ENCODE results near the gene RABGAP1L. TPM values are rescaled to one million over a fixed set of nuclear protein-coding genes. Genes with fewer than 3 reads are reported as not detected.

RABGAP1L gene
- total and polyA plus RNA-seq, 7 experiments from 2014 or later = 38.4 to 97.4 (median 55.1) TPM

GRCh38 chr1:174367892-174368291 is 208.6 kb downstream of the RABGAP1L start:
- ATAC-seq (no peak), DNase-seq (no peak)
- intact Hi-C loops (cut with micrococcal nuclease) = no loop called here
- peaks cover 0 to 27% (median 24%) of the 10 kb centered on the region in 5 donors for H3K36me3 Mint-ChIP-seq
- no peak overlapping the region for H3K4me3 ChIP-seq (ENCODE audit: low read length)
- H3K4me1 Mint-ChIP-seq = peaks cover 0 to 7% (median 1%) of the 10 kb centered on the region in 7 donors
- H3K27ac ChIP-seq (ENCODE audit: low read depth, low read length) = no peak overlapping the region
- no peaks in the 10 kb centered on the region for H3K4me1 ChIP-seq (ENCODE audit: control insufficient read depth in 2 of 2, insufficient read depth in 2 of 2, low read length in 2 of 2)
- H3K9me3 Mint-ChIP-seq = peaks cover 0 to 2% (median 0%) of the 10 kb centered on the region in 11 donors
- ChIA-PET POLR2A (no interaction called here), CTCF (no interaction called here)
- H3K27me3 Mint-ChIP-seq = no peaks in the 10 kb centered on the region
- H3K9me3 ChIP-seq (ENCODE audit: control insufficient read depth in 2 of 3, low read length in 3 of 3) = no peaks in the 10 kb centered on the region
- no peak overlapping the region for H3K27ac Mint-ChIP-seq
- H3K36me3 ChIP-seq (ENCODE audit: control insufficient read depth in 2 of 3, insufficient read depth in 3 of 3, low read length in 3 of 3) = no peaks in the 10 kb centered on the region
- no peak overlapping the region for H3K4me3 Mint-ChIP-seq
- H3K27me3 ChIP-seq (ENCODE audit: control insufficient read depth in 2 of 2, insufficient read depth in 2 of 2, low read length in 2 of 2) = no peaks in the 10 kb centered on the region

- Histone ChIP-seq H3K27me3 (ENCODE audit: control insufficient read depth in 2 of 2, insufficient read depth in 2 of 2, low read length in 2 of 2) (no peaks in the 10 kb centered on the region), H3K9me3 (ENCODE audit: control insufficient read depth in 2 of 3, low read length in 3 of 3) (no peaks in the 10 kb centered on the region), H3K27ac (ENCODE audit: low read depth, low read length) (no peak overlapping the region), H3K4me1 (ENCODE audit: control insufficient read depth in 2 of 2, insufficient read depth in 2 of 2, low read length in 2 of 2) (no peaks in the 10 kb centered on the region), H3K36me3 (ENCODE audit: control insufficient read depth in 2 of 3, insufficient read depth in 3 of 3, low read length in 3 of 3) (no peaks in the 10 kb centered on the region), H3K4me3 (ENCODE audit: low read length) (no peak overlapping the region)
- intact Hi-C loops (cut with micrococcal nuclease) = no loop called here
- Mint-ChIP-seq H3K36me3 (peaks cover 0 to 57% (median 50%) of the 10 kb centered on the region in 5 donors), H3K9me3 (peaks cover 0 to 11% (median 0%) of the 10 kb centered on the region in 11 donors), H3K27me3 (no peaks in the 10 kb centered on the region), H3K4me1 (peaks cover 0 to 5% (median 0%) of the 10 kb centered on the region in 7 donors), H3K4me3 (no peak overlapping the region), H3K27ac (no peak overlapping the region)
- no peak for DNase-seq
- no peak for ATAC-seq
- ChIA-PET POLR2A (no interaction called here), CTCF (no interaction called here)
Observed at GRCh38 chr1:174376030-174376429, 216.7 kb downstream of the RABGAP1L start.

GRCh38 chr1:174391716-174392115 is 232.4 kb downstream of the RABGAP1L start:
- H3K4me1 ChIP-seq (ENCODE audit: control insufficient read depth in 2 of 2, insufficient read depth in 2 of 2, low read length in 2 of 2) = no peaks in the 10 kb centered on the region
- no peak overlapping the region for H3K27ac ChIP-seq (ENCODE audit: low read depth, low read length)
- H3K9me3 ChIP-seq (ENCODE audit: control insufficient read depth in 2 of 3, low read length in 3 of 3) = no peaks in the 10 kb centered on the region
- no peaks in the 10 kb centered on the region for H3K27me3 Mint-ChIP-seq
- CTCF ChIA-PET = no interaction called here
- peaks cover 0 to 64% (median 47%) of the 10 kb centered on the region in 5 donors for H3K36me3 Mint-ChIP-seq
- H3K4me3 ChIP-seq (ENCODE audit: low read length) = no peak overlapping the region
- peaks cover 0 to 19% (median 4%) of the 10 kb centered on the region in 11 donors for H3K9me3 Mint-ChIP-seq
- H3K36me3 ChIP-seq (ENCODE audit: control insufficient read depth in 2 of 3, insufficient read depth in 3 of 3, low read length in 3 of 3) = peaks cover 0 to under 1% (median 0%) of the 10 kb centered on the region in 3 experiments
- H3K27ac Mint-ChIP-seq = no peak overlapping the region
- intact Hi-C loops (cut with micrococcal nuclease) = no loop called here
- POLR2A ChIA-PET = interaction anchor here (0.7 kb wide), 1 partner anchor 38 kb away, joined by 3 read pairs; no protein-coding TSS in a partner anchor
- no peak overlapping the region for H3K4me3 Mint-ChIP-seq
- ATAC-seq (no peak), DNase-seq (no peak)
- no peaks in the 10 kb centered on the region for H3K27me3 ChIP-seq (ENCODE audit: control insufficient read depth in 2 of 2, insufficient read depth in 2 of 2, low read length in 2 of 2)
- H3K4me1 Mint-ChIP-seq = no peaks in the 10 kb centered on the region

- Mint-ChIP-seq H3K4me1 (peaks cover 0 to 4% (median 0%) of the 10 kb centered on the region in 7 donors), H3K27ac (no peak overlapping the region), H3K27me3 (no peaks in the 10 kb centered on the region), H3K9me3 (peaks cover 0 to 30% (median 6%) of the 10 kb centered on the region in 11 donors), H3K4me3 (no peak overlapping the region), H3K36me3 (peaks cover 4 to 70% (median 52%) of the 10 kb centered on the region in 5 donors)
- DNase-seq (no peak), ATAC-seq (no peak)
- POLR2A ChIA-PET = no interaction called here
- Histone ChIP-seq H3K4me1 (ENCODE audit: control insufficient read depth in 2 of 2, insufficient read depth in 2 of 2, low read length in 2 of 2) (no peaks in the 10 kb centered on the region), H3K9me3 (ENCODE audit: control insufficient read depth in 2 of 3, low read length in 3 of 3) (no peaks in the 10 kb centered on the region), H3K36me3 (ENCODE audit: control insufficient read depth in 2 of 3, insufficient read depth in 3 of 3, low read length in 3 of 3) (peaks cover 0 to 13% (median 5%) of the 10 kb centered on the region in 3 experiments), H3K27ac (ENCODE audit: low read depth, low read length) (no peak overlapping the region), H3K4me3 (ENCODE audit: low read length) (no peak overlapping the region), H3K27me3 (ENCODE audit: control insufficient read depth in 2 of 2, insufficient read depth in 2 of 2, low read length in 2 of 2) (no peaks in the 10 kb centered on the region)
- CTCF ChIA-PET = no interaction called here
- intact Hi-C loops (cut with micrococcal nuclease) = no loop called here
Observed at GRCh38 chr1:174393885-174394284, 234.6 kb downstream of the RABGAP1L start.

- no peak overlapping the region for H3K27ac ChIP-seq (ENCODE audit: low read depth, low read length)
- POLR2A ChIA-PET = no interaction called here
- H3K4me3 ChIP-seq (ENCODE audit: low read length) = no peak overlapping the region
- peaks cover 0 to 13% (median 5%) of the 10 kb centered on the region in 3 experiments for H3K36me3 ChIP-seq (ENCODE audit: control insufficient read depth in 2 of 3, insufficient read depth in 3 of 3, low read length in 3 of 3)
- no peaks in the 10 kb centered on the region for H3K27me3 Mint-ChIP-seq
- CTCF ChIA-PET = no interaction called here
- intact Hi-C loops (cut with micrococcal nuclease) = no loop called here
- peaks cover 0 to 8% (median 0%) of the 10 kb centered on the region in 7 donors for H3K4me1 Mint-ChIP-seq
- H3K4me3 Mint-ChIP-seq = no peak overlapping the region
- H3K9me3 ChIP-seq (ENCODE audit: control insufficient read depth in 2 of 3, low read length in 3 of 3) = no peaks in the 10 kb centered on the region
- no peaks in the 10 kb centered on the region for H3K4me1 ChIP-seq (ENCODE audit: control insufficient read depth in 2 of 2, insufficient read depth in 2 of 2, low read length in 2 of 2)
- H3K27ac Mint-ChIP-seq = no peak overlapping the region
- H3K36me3 Mint-ChIP-seq = peaks cover 4 to 72% (median 61%) of the 10 kb centered on the region in 5 donors
- H3K9me3 Mint-ChIP-seq = peaks cover 0 to 27% (median 4%) of the 10 kb centered on the region in 11 donors
- DNase-seq = no peak
- ATAC-seq = no peak
- H3K27me3 ChIP-seq (ENCODE audit: control insufficient read depth in 2 of 2, insufficient read depth in 2 of 2, low read length in 2 of 2) = no peaks in the 10 kb centered on the region
Observed at GRCh38 chr1:174397261-174397660, 237.9 kb downstream of the RABGAP1L start.

GRCh38 chr1:174398246-174398645 is 238.9 kb downstream of the RABGAP1L start:
- no peaks in the 10 kb centered on the region for H3K27me3 Mint-ChIP-seq
- ChIA-PET POLR2A (no interaction called here), CTCF (no interaction called here)
- intact Hi-C loops (cut with micrococcal nuclease) = no loop called here
- Histone ChIP-seq H3K4me1 (ENCODE audit: control insufficient read depth in 2 of 2, insufficient read depth in 2 of 2, low read length in 2 of 2) (no peaks in the 10 kb centered on the region), H3K27me3 (ENCODE audit: control insufficient read depth in 2 of 2, insufficient read depth in 2 of 2, low read length in 2 of 2) (no peaks in the 10 kb centered on the region), H3K9me3 (ENCODE audit: control insufficient read depth in 2 of 3, low read length in 3 of 3) (no peaks in the 10 kb centered on the region), H3K27ac (ENCODE audit: low read depth, low read length) (no peak overlapping the region), H3K4me3 (ENCODE audit: low read length) (no peak overlapping the region), H3K36me3 (ENCODE audit: control insufficient read depth in 2 of 3, insufficient read depth in 3 of 3, low read length in 3 of 3) (peaks cover 0 to 13% (median 5%) of the 10 kb centered on the region in 3 experiments)
- peaks cover 0 to 23% (median 3%) of the 10 kb centered on the region in 11 donors for H3K9me3 Mint-ChIP-seq
- no peak for ATAC-seq
- H3K36me3 Mint-ChIP-seq = peaks cover 7 to 70% (median 61%) of the 10 kb centered on the region in 5 donors
- H3K4me3 Mint-ChIP-seq = no peak overlapping the region
- no peak for DNase-seq
- H3K27ac Mint-ChIP-seq = no peak overlapping the region
- peaks cover 0 to 8% (median 0%) of the 10 kb centered on the region in 7 donors for H3K4me1 Mint-ChIP-seq

- Histone ChIP-seq H3K4me3 (ENCODE audit: low read length) (no peak overlapping the region), H3K4me1 (ENCODE audit: control insufficient read depth in 2 of 2, insufficient read depth in 2 of 2, low read length in 2 of 2) (no peaks in the 10 kb centered on the region), H3K36me3 (ENCODE audit: control insufficient read depth in 2 of 3, insufficient read depth in 3 of 3, low read length in 3 of 3) (peaks cover 0 to 13% (median 5%) of the 10 kb centered on the region in 3 experiments), H3K27me3 (ENCODE audit: control insufficient read depth in 2 of 2, insufficient read depth in 2 of 2, low read length in 2 of 2) (no peaks in the 10 kb centered on the region), H3K9me3 (ENCODE audit: control insufficient read depth in 2 of 3, low read length in 3 of 3) (no peaks in the 10 kb centered on the region), H3K27ac (ENCODE audit: low read depth, low read length) (no peak overlapping the region)
- POLR2A ChIA-PET = no interaction called here
- Mint-ChIP-seq H3K36me3 (peaks cover 6 to 64% (median 60%) of the 10 kb centered on the region in 5 donors), H3K27ac (no peak overlapping the region), H3K27me3 (no peaks in the 10 kb centered on the region), H3K4me3 (no peak overlapping the region), H3K9me3 (peaks cover 0 to 17% (median 3%) of the 10 kb centered on the region in 11 donors), H3K4me1 (peaks cover 0 to 8% (median 0%) of the 10 kb centered on the region in 7 donors)
- DNase-seq (no peak), ATAC-seq (no peak)
- CTCF ChIA-PET = no interaction called here
- intact Hi-C loops (cut with micrococcal nuclease) = no loop called here
Observed at GRCh38 chr1:174399211-174399610, 239.9 kb downstream of the RABGAP1L start.

Data from naive thymus-derived CD4-positive, alpha-beta T cell (primary cell).